Nephron (organoid): Measurements from ENCODE around the gene FNIP2.

ENCODE experiments used
- H3K27ac Mint-ChIP-seq, 3 experiments: 2 replicates each; pipeline ENCODE4 v1.8.0; 2020; ENCODE audit warnings: mixed read lengths in 3 of 3, mild to moderate bottlenecking in 2 of 3, moderate library complexity in 1 of 3
- H3K27me3 Mint-ChIP-seq: 2 replicates; pipeline ENCODE4 v1.8.0; 2021; ENCODE audit warnings: low read depth, mild to moderate bottlenecking, moderate library complexity, mixed read lengths
- H3K36me3 Mint-ChIP-seq: 2 replicates; pipeline ENCODE4 v1.8.0; 2020; ENCODE audit warnings: low read depth, mixed read lengths
- H3K4me1 Mint-ChIP-seq: 2 replicates; pipeline ENCODE4 v1.8.0; 2020; ENCODE audit warnings: mixed read lengths
- H3K4me3 Mint-ChIP-seq, 3 experiments: 2 replicates each; pipeline ENCODE4 v1.8.0; 2020; ENCODE audit warnings: mild to moderate bottlenecking in 3 of 3, mixed read lengths in 3 of 3, moderate library complexity in 2 of 3
- H3K9me3 Mint-ChIP-seq: 2 replicates; pipeline ENCODE4 v1.8.0; 2020; ENCODE audit warnings: mixed read lengths
- TF ChIP-seq, protein P1 (sequence below), 3 experiments: fragments of 200-600 bp; sonication (generic); IDR thresholded peaks; one replicate each; pipeline ENCODE4 v1.5.0; 2021; ENCODE audit warnings: antibody characterized with exemption in 3 of 3; ENCODE audit not compliant: unreplicated experiment in 3 of 3

FNIP2 gene

GRCh38 chr4:158812543-158812942 lies 43.7 kb downstream of the FNIP2 start:
- H3K27me3 Mint-ChIP-seq, result peaks cover 4% of the 10 kb centered on the region
- no peak overlapping the region for H3K4me3 Mint-ChIP-seq
- no peaks in the 10 kb centered on the region for H3K36me3 Mint-ChIP-seq
- TF ChIP-seq, protein P1, sequence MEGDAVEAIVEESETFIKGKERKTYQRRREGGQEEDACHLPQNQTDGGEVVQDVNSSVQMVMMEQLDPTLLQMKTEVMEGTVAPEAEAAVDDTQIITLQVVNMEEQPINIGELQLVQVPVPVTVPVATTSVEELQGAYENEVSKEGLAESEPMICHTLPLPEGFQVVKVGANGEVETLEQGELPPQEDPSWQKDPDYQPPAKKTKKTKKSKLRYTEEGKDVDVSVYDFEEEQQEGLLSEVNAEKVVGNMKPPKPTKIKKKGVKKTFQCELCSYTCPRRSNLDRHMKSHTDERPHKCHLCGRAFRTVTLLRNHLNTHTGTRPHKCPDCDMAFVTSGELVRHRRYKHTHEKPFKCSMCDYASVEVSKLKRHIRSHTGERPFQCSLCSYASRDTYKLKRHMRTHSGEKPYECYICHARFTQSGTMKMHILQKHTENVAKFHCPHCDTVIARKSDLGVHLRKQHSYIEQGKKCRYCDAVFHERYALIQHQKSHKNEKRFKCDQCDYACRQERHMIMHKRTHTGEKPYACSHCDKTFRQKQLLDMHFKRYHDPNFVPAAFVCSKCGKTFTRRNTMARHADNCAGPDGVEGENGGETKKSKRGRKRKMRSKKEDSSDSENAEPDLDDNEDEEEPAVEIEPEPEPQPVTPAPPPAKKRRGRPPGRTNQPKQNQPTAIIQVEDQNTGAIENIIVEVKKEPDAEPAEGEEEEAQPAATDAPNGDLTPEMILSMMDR (IDR thresholded peaks at IDR 0.05; ENCODE audit: unreplicated experiment in 3 of 3), result no peak
- peak overlapping the region; percentile 21 to 22 (median 21) for H3K27ac Mint-ChIP-seq
- no peaks in the 10 kb centered on the region for H3K9me3 Mint-ChIP-seq
- H3K4me1 Mint-ChIP-seq, result peaks cover 44% of the 10 kb centered on the region

- Mint-ChIP-seq H3K9me3 (no peaks in the 10 kb centered on the region), H3K27me3 (peaks cover 4% of the 10 kb centered on the region), H3K27ac (peak overlapping the region; percentile 21 to 22 (median 21)), H3K36me3 (no peaks in the 10 kb centered on the region), H3K4me3 (no peak overlapping the region), H3K4me1 (peaks cover 40% of the 10 kb centered on the region)
- TF ChIP-seq, protein P1 (IDR thresholded peaks at IDR 0.05; ENCODE audit: unreplicated experiment in 3 of 3), result no peak
These were observed 44.3 kb downstream of the FNIP2 start for GRCh38 chr4:158813113-158813512.

DNA sequence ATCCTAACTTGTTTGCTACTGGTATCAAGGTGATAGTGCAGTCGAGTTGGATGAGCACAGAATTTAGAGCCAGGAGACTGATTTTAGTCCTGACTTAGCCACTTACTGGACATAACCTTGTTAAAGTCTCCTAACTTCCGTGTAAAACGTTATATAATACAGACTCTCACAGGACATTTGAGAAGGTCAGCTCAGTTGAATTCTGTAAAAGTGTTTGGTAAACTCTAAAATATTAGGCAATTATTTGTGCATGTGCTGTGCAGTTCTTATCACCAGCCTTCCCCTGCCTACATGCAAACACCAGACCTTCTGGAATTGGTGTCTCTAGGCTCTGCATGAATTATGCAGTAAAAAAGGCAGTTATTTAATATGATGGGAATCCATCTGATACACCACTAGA lies 45.4 kb downstream of the FNIP2 start:
- peak overlapping the region in 1 of 3 experiments; percentile 55 for H3K27ac Mint-ChIP-seq
- peaks cover 33% of the 10 kb centered on the region for H3K4me1 Mint-ChIP-seq
- no peaks in the 10 kb centered on the region for H3K9me3 Mint-ChIP-seq
- TF ChIP-seq, protein P1 (IDR thresholded peaks at IDR 0.05; ENCODE audit: unreplicated experiment in 3 of 3), result no peak
- peaks cover 4% of the 10 kb centered on the region for H3K27me3 Mint-ChIP-seq
- no peak overlapping the region for H3K4me3 Mint-ChIP-seq
- H3K36me3 Mint-ChIP-seq, result no peaks in the 10 kb centered on the region

GRCh38 chr4:158814636-158815330 lies 46.0 kb downstream of the FNIP2 start:
- H3K36me3 Mint-ChIP-seq, result no peaks in the 10 kb centered on the region
- no peak overlapping the region for H3K4me3 Mint-ChIP-seq
- peaks cover 32% of the 10 kb centered on the region for H3K4me1 Mint-ChIP-seq
- TF ChIP-seq, protein P1 (IDR thresholded peaks at IDR 0.05; ENCODE audit: unreplicated experiment in 3 of 3), result no peak
- H3K9me3 Mint-ChIP-seq, result no peaks in the 10 kb centered on the region
- peak overlapping the region in 1 of 3 experiments; percentile 55 for H3K27ac Mint-ChIP-seq
- peaks cover 4% of the 10 kb centered on the region for H3K27me3 Mint-ChIP-seq

DNA sequence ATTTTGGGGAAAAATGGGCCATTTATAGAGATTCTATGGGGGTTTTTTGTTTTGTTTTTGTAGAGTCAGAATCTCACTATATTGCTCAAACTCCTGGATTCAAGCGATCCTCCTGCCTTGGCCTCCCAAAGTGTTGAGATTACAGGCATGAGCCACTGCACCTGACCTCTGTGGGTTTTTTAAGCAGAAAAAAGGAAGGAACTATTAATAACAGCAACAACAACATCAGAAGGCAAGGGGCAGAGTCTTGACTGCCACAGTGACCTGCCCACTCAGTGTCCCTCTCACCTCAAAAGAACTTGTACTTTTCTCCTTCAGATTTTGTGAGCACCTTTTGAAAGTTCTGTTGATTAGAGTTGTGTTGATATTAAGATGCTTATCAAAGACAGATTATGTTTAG lies 48.1 kb downstream of the FNIP2 start:
- H3K9me3 Mint-ChIP-seq, result no peaks in the 10 kb centered on the region
- H3K4me3 Mint-ChIP-seq, result no peak overlapping the region
- peaks cover 25% of the 10 kb centered on the region for H3K4me1 Mint-ChIP-seq
- H3K27ac Mint-ChIP-seq, result no peak overlapping the region
- peaks cover 4% of the 10 kb centered on the region for H3K27me3 Mint-ChIP-seq
- TF ChIP-seq, protein P1 (IDR thresholded peaks at IDR 0.05; ENCODE audit: unreplicated experiment in 3 of 3), result no peak
- H3K36me3 Mint-ChIP-seq, result no peaks in the 10 kb centered on the region
